Heart right ventricle (tissue), 16 donors: Measurements from ENCODE around the gene ZSCAN10. TPM values are rescaled to one million over a fixed set of nuclear protein-coding genes. Genes with fewer than 3 reads are reported as not detected.
"Not testable (repeated sequence)": the region's sequence is repeated elsewhere in the genome, so short reads cannot be mapped to it uniquely, and the experiment has no call there.

Experiments
- ATAC-seq, 8 donors: fragments of 200-7000 bp; cut with Tn5 transposase; one replicate each; pipeline ENCODE4 v1.9.1; 2020; ENCODE audit warnings: mild to moderate bottlenecking in 8 of 8, moderate library complexity in 8 of 8, moderate number of reproducible peaks in 1 of 8
- DNase-seq, 2 donors: peaks; one replicate each; pipeline ENCODE4 v3.0.0-alpha.2; 2020
- H3K27ac ChIP-seq, 10 donors: fragments of 200-600 bp; sonication (generic) in 2 of 10; one replicate each; pipeline versions ENCODE4 v1.5.0 to v1.8.0; 2020 to 2022; ENCODE audit warnings: mild to moderate bottlenecking in 3 of 10
- H3K27me3 ChIP-seq, 7 donors: fragments of 200-600 bp; one replicate each; pipeline ENCODE4 v1.8.0; 2021 to 2022; ENCODE audit warnings: mild to moderate bottlenecking in 2 of 7
- H3K36me3 ChIP-seq, 9 donors: fragments of 200-600 bp; sonication (generic) in 1 of 9; one replicate each; pipeline versions ENCODE4 v1.5.0 to v1.8.0; 2020 to 2022; ENCODE audit warnings: mild to moderate bottlenecking in 2 of 9
- H3K4me1 ChIP-seq, 9 donors: fragments of 200-600 bp; sonication (generic) in 1 of 9; one replicate each; pipeline versions ENCODE4 v1.5.0 to v1.8.0; 2020 to 2022; ENCODE audit warnings: mild to moderate bottlenecking in 4 of 9
- H3K4me3 ChIP-seq, 10 donors: fragments of 200-600 bp; sonication (generic) in 2 of 10; one replicate each; pipeline versions ENCODE4 v1.5.0 to v1.8.0; 2020 to 2022; ENCODE audit warnings: mild to moderate bottlenecking in 7 of 10, moderate library complexity in 2 of 10
- H3K9me3 ChIP-seq, 11 donors: fragments of 200-600 bp in 10 of 11; sonication (generic) in 2 of 11; one replicate each; pipeline versions ENCODE4 v1.5.0 to v1.8.0; 2013 to 2022; ENCODE audit warnings: mild to moderate bottlenecking in 2 of 11, control low read depth in 1 of 11, moderate library complexity in 1 of 11
- WGBS, 2 donors: extraction: QIAGEN DNeasy Blood & Tissue Kit; methylation state at CpG; one replicate each; pipeline ENCODE4 v1.1.7; 2013; ENCODE audit warnings: inconsistent platforms in 1 of 2; 5-methylcytosine and 5-hydroxymethylcytosine counted together
- intact Hi-C, 10 donors: fragments of 100-400 bp; cut with DNase I; formaldehyde crosslinking; loops; one replicate each; pipeline versions ENCODE4 v1.11.1 to v1.14.2; 2022
- polyA plus RNA-seq, 2 donors: library from polyadenylated mRNA; stranded (reverse); fragments of 200-250 nt; gene quantifications; one replicate each; pipeline ENCODE4 v1.2.3, GENCODE V29; 2013
- total RNA-seq, 10 donors: library from RNA; stranded (reverse); fragmentation: NEBNext Ultra II Directional in 3 of 10; extraction: Animal tissue kit (Norgen Biotek cat#: 25700) in 3 of 10; gene quantifications; one replicate each; pipeline versions ENCODE4 v1.2.1 to v1.2.4, GENCODE V29; 2021 to 2023
- TF ChIP-seq, protein P1 (sequence below), 9 donors: fragments of 200-600 bp; sonication (generic) in 2 of 9; IDR thresholded peaks; one replicate each; pipeline versions ENCODE4 v1.5.0 to v1.8.0; 2021 to 2022; ENCODE audit warnings: antibody characterized with exemption in 9 of 9, mild to moderate bottlenecking in 5 of 9, moderate library complexity in 1 of 9
- donor health status: Arrhythmogenic right ventricular cardiomyopathy.
- donor health status: ischemic (EF 13 %, LVEDD 7.1; RV severe dilation, severe dysfunction).
- donor health status: healthy with polysubstance abuse.
- donor health status: DM: no; HTN: yes; CAD: no.
- donor health status: DM: no; HTN: no; CAD: no.
- donor health status: ischemic (EF 25% LVEDD 6.9; RV normal size, moderate dysfunction).
- donor health status: ischemic (EF 25% LVEDD 5.7; RV mildly dilated, moderate dysfunction).
- donor health status: healthy.
- donor health status: DM: yes; HTN: yes; CAD: no.
- donor health status: Ischemic cardiomyopathy.
- donor health status: ischemic (EF 35%, LVEDD 5.7; RV mildly dilated, moderate dysfunction).
- donor health status: nonischemic (EF 11% LVEDD 7.7; RV severe dilation, severe dysfunction).
- donor health status: DM: yes; HTN: yes; CAD: no.
- donor health status: PGD.
- donor health status: ischemic (EF 29% LVEDD 5.4; RV normal size, mild dysfunction).
- donor health status: nonischemic (EF 23%, LVEDD 6.1; RV moderate dilation, normal function).

Gene ZSCAN10
- total and polyA plus RNA-seq, 12 donors, result 0.01 to 0.07 TPM; not detected in 10

DNA sequence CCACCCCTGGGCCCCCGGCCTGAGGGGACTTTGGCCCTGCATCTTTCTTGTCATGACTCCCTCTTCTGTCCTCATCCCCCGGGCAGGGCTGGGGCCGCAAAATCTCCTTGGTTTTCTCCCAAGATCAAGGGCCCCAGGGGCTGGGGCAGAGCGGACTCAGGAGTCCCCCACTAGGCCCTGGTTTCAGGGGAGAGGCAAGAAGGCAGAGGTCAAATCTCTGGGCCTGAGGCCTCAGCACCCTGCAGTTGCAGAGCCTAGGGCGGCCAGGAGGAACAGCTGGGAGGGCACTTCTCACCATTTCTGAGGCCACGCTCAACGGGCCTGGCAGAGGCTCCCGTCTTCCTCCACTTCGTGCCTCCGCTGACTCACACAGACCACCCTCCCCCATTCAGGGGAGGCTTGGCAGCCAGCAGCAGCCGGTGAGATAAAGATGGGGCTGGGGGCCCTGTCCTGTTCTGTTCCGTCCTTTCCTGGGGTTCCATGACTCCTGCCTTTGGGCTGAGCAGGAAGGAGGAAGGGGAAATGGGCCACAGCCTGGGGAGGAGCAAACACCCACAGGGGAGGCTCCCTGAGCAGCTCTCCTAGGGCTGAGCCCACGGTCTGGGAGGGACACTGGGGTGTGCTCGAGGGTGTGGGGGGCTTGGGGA is 12.4 kb downstream of the ZSCAN10 start:
- 46 to 51% methylated on average over 14 of the region's 14 CpGs for WGBS, 2 donors
- Histone ChIP-seq H3K9me3 (no peaks in the 10 kb centered on the region), H3K27ac (peak overlapping the region; percentile 82 to 96 (median 88)), H3K27me3 (no peaks in the 10 kb centered on the region), H3K4me3 (peak overlapping the region; percentile 18 to 60 (median 50)), H3K4me1 (peaks cover 0 to 42% (median 38%) of the 10 kb centered on the region in 9 donors), H3K36me3 (no peaks in the 10 kb centered on the region)
- TF ChIP-seq, protein P1, sequence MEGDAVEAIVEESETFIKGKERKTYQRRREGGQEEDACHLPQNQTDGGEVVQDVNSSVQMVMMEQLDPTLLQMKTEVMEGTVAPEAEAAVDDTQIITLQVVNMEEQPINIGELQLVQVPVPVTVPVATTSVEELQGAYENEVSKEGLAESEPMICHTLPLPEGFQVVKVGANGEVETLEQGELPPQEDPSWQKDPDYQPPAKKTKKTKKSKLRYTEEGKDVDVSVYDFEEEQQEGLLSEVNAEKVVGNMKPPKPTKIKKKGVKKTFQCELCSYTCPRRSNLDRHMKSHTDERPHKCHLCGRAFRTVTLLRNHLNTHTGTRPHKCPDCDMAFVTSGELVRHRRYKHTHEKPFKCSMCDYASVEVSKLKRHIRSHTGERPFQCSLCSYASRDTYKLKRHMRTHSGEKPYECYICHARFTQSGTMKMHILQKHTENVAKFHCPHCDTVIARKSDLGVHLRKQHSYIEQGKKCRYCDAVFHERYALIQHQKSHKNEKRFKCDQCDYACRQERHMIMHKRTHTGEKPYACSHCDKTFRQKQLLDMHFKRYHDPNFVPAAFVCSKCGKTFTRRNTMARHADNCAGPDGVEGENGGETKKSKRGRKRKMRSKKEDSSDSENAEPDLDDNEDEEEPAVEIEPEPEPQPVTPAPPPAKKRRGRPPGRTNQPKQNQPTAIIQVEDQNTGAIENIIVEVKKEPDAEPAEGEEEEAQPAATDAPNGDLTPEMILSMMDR (IDR thresholded peaks at IDR 0.05), result no peak
- intact Hi-C loops, result loop anchor here in 3 of 10 donors (1.0 to 2.0 kb wide), 3 partner anchors 22 to 28 kb away; partner anchors contain the start of gene IL32 (in 1 of the 3)
- DNase-seq (peak in 1 of 2 donors; percentile 52), ATAC-seq (peak; percentile 53 to 84 (median 80))

DNA sequence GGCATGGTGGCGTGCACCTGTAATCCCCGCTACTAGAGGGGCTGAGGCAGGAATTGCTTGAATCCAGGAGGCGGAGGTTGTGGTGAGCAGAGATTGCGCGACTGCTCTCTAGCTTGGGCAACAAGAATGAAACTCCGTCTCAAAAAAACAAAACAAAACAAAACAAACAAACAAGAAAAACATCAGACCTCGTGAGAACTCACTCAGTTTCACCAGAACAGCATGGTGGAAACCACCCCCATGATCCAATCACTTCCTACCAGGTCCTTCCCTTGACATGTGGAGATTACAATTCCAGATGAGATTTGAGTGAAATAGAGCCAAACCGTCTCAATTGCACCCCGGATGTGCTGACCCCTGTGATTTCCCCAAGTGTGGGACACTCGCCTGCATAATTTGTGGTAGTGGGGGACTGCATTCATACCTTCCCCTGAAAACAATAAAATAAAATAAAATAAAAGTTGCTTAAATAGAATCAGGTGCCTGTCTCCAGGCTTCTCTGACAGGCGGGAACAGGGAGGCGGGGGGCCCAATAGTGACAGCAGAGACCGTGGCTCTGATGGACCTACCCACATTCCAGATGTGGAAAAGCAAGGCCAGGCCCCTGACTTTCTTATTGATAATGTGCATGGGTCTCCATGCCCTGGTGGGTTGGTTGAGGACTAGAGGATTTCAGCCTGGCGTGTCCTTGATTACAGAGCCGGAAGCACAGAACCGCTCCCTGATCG is 13.1 kb downstream of the ZSCAN10 start:
- intact Hi-C loops, result loop anchor here in 2 of 10 donors (2.0 kb wide), 2 partner anchors 21 to 27 kb away; partner anchors contain the start of gene IL32 (in 1 of the 2)
- WGBS, 2 donors, result 67 to 69% methylated on average over 17 of the region's 17 CpGs
- ATAC-seq (peak in 3 of 8 donors; percentile 13 to 26 (median 18)), DNase-seq (no peak)
- Histone ChIP-seq H3K4me1 (peaks cover 0 to 42% (median 38%) of the 10 kb centered on the region in 9 donors), H3K27me3 (no peaks in the 10 kb centered on the region), H3K9me3 (no peaks in the 10 kb centered on the region), H3K4me3 (peak overlapping the region in 9 of 10 donors; percentile 18 to 60 (median 53)), H3K36me3 (peaks cover 0 to 2% (median 0%) of the 10 kb centered on the region in 9 donors), H3K27ac (peak overlapping the region; percentile 82 to 96 (median 88))
- TF ChIP-seq, protein P1 (IDR thresholded peaks at IDR 0.05), result no peak

DNA sequence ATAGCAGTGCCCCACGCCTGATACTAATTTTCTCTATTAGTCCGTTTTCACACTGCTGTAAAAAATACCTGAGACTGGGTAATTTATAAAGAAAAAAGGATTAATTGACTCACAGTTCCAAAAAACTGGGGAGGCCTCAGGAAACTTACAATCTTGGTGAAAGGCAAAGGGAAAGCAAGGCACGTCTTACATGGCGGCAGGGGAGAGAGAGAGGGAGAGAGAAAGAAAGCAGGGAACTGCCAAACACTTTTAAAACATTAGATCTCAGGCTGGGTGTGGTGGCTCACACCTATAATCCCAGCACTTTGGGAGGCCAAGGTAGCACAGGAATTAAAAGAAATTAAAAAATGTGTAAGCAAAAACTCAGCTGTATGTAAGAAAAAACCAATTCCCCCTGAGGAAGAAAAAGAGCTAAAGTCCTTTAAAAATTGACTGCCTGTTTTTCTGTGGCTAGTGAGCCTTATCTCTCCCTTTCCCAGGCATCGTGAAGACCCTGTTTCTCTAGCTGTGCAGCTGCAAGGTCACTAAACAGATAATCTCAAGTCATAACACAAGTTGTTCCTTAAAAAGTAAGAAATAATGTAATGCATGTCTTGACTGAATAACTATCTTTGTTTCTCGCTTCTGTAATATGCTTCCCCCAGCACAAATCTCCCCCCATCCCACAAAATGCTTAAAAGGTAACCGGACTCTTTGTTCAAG is 14.0 kb downstream of the ZSCAN10 start:
- ATAC-seq (no peak), DNase-seq (no peak)
- TF ChIP-seq, protein P1 (IDR thresholded peaks at IDR 0.05), result no peak
- peaks cover 0 to 9% (median 0%) of the 10 kb centered on the region in 9 donors for H3K36me3 ChIP-seq
- H3K4me3 ChIP-seq, result peak overlapping the region in 1 of 10 donors; percentile 58
- 74 to 81% methylated on average over 7 of the region's 7 CpGs for WGBS, 2 donors
- intact Hi-C loops, result no loop called here
- H3K9me3 ChIP-seq, result no peaks in the 10 kb centered on the region
- no peaks in the 10 kb centered on the region for H3K27me3 ChIP-seq
- H3K27ac ChIP-seq, result peak overlapping the region in 7 of 10 donors; percentile 18 to 96 (median 89)
- peaks cover 0 to 42% (median 38%) of the 10 kb centered on the region in 9 donors for H3K4me1 ChIP-seq

DNA sequence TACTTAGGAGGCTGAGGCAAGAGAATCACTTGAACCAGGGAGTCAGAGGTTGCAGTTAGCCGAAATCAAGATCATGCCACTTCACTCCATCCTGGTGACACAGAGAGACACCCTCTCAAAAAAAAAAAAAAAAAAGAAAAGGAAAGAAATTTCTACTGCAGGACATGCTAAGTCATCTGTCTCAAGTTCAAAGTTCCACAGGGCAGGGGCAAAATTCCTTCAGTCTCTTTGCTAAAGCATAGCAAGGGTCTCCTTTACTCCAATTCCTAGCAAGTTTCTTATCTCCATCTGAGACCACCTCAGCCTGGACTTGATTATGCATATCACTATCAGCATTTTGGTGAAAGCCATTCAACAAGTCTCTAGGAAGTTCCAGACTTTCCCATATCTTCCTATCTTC is 14.6 kb downstream of the ZSCAN10 start:
- Histone ChIP-seq H3K4me3 (no peak overlapping the region), H3K4me1 (peaks cover 0 to 42% (median 38%) of the 10 kb centered on the region in 9 donors), H3K36me3 (peaks cover 0 to 12% (median 0%) of the 10 kb centered on the region in 9 donors), H3K9me3 (no peaks in the 10 kb centered on the region), H3K27me3 (no peaks in the 10 kb centered on the region), H3K27ac (no peak overlapping the region)
- TF ChIP-seq, protein P1 (IDR thresholded peaks at IDR 0.05), result no peak
- intact Hi-C loops, result no loop called here
- WGBS, 2 donors, result 83 to 96% methylated on average over 1 of the region's 1 CpG
- ATAC-seq (no peak), DNase-seq (no peak)

DNA sequence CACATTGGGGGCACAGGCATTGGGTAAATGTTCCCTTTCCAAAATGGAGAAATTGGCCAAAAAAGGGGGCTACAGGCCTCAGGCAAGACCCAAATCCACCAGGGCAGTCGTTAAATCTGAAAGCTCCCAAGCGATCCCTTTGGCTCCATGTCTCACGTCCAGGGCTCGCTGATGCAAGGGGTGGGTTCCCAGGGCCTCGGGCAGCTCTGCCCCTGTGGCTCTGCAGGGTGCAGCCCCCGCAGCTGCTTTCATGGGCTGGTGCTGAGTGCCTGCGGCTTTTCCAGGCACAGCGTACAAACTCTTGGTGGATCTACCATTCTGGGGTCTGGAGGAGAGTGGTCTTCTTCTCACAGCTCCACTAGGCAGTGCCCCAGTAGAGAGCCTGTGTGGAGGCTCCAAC is 15.7 kb downstream of the ZSCAN10 start:
- 93 to 96% methylated on average over 8 of the region's 8 CpGs for WGBS, 2 donors
- H3K4me1 ChIP-seq, result peaks cover 0 to 37% (median 35%) of the 10 kb centered on the region in 9 donors
- H3K4me3 ChIP-seq, DNase-seq, H3K9me3 ChIP-seq, ATAC-seq, H3K27me3 ChIP-seq, intact Hi-C loops, H3K27ac ChIP-seq: not testable (repeated sequence)
- peaks cover 0 to 18% (median 0%) of the 10 kb centered on the region in 9 donors for H3K36me3 ChIP-seq

DNA sequence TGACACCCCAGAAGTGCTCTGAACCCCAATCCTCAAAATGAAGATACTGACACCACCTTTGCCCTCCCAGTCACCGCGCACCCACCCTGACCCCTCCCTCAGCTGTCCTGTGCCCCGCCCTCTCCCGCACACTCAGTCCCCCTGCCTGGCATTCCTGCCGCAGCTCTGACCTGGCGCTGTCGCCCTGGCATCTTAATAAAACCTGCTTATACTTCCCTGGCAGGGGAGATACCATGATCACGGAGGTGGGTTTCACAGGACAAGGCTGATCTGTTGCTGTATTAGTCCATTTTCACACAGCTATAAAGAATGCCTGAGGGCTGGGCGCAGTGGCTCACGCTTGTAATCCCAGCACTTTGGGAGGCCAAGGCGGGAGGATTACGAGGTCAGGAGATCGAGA is 17.1 kb downstream of the ZSCAN10 start:
- Histone ChIP-seq H3K4me1 (peaks cover 0 to 22% (median 21%) of the 10 kb centered on the region in 9 donors), H3K36me3 (peaks cover 0 to 33% (median 0%) of the 10 kb centered on the region in 9 donors)
- H3K27me3 ChIP-seq, H3K9me3 ChIP-seq, intact Hi-C loops, H3K4me3 ChIP-seq, H3K27ac ChIP-seq, DNase-seq, ATAC-seq: not testable (repeated sequence)
- WGBS, 2 donors, result 93 to 95% methylated on average over 13 of the region's 13 CpGs
